CD14-positive monocyte (primary cell): ENCODE measurements around the gene KCNK3. TPM values are rescaled to one million over a fixed set of nuclear protein-coding genes. Genes with fewer than 3 reads are reported as not detected.

Source experiments
- DNase-seq, 3 donors: peaks; one replicate each; pipeline ENCODE4 v3.0.0-alpha.2; 2011 to 2022
- H2AFZ ChIP-seq: 2 replicates; pipeline ENCODE4 v1.6.0; 2012; ENCODE audit warnings: mild to moderate bottlenecking, low read depth, low read length, inconsistent platforms; ENCODE audit not compliant: insufficient read depth, poor library complexity, severe bottlenecking
- H3K27ac ChIP-seq, 2 donors: 1 replicate in 1 of 2; 2 replicates in 1 of 2; pipeline ENCODE4 v1.5.1; 2012 to 2013; ENCODE audit warnings: low read length in 2 of 2, control low read depth in 1 of 2, inconsistent platforms in 1 of 2, low read depth in 1 of 2, mild to moderate bottlenecking in 1 of 2
- H3K27me3 ChIP-seq, 2 donors: one replicate each; pipeline versions ENCODE4 v1.6.0 to v1.6.1; 2011 to 2013; ENCODE audit warnings: low read length in 2 of 2; ENCODE audit not compliant: control insufficient read depth in 2 of 2, insufficient read depth in 2 of 2
- H3K36me3 ChIP-seq, 2 donors: replicated peaks in 1 of 2; 1 replicate in 1 of 2; 2 replicates in 1 of 2; pipeline versions ENCODE4 v1.5.1 to v1.6.1; 2012 to 2013; ENCODE audit warnings: low read length in 2 of 2, control low read depth in 1 of 2, inconsistent platforms in 1 of 2, mild to moderate bottlenecking in 1 of 2; ENCODE audit not compliant: insufficient read depth in 2 of 2, control insufficient read depth in 1 of 2
- H3K4me1 ChIP-seq, 2 donors: 1 replicate in 1 of 2; 2 replicates in 1 of 2; pipeline versions ENCODE4 v1.5.1 to v1.6.1; 2012 to 2013; ENCODE audit warnings: low read length in 2 of 2, control low read depth in 1 of 2, inconsistent platforms in 1 of 2, mild to moderate bottlenecking in 1 of 2, moderate library complexity in 1 of 2; ENCODE audit not compliant: insufficient read depth in 2 of 2, control insufficient read depth in 1 of 2
- H3K4me2 ChIP-seq: replicated peaks from 2 replicates; pipeline ENCODE3; 2012; ENCODE audit warnings: low read length, moderate library complexity, mild to moderate bottlenecking; ENCODE audit not compliant: poor library complexity, severe bottlenecking; ENCODE audit errors: extremely low read depth
- H3K4me3 ChIP-seq, 3 experiments: fragments of 200-600 bp in 1 of 3; sonication (generic) in 1 of 3; replicated peaks in 1 of 3; 1 replicate in 2 of 3; 2 replicates in 1 of 3; pipeline ENCODE4 v1.5.1; 2011 to 2013; ENCODE audit warnings: low read length in 3 of 3, mild to moderate bottlenecking in 3 of 3, control low read depth in 2 of 3, low read depth in 2 of 3, inconsistent platforms in 1 of 3, moderate library complexity in 1 of 3
- H3K79me2 ChIP-seq: 2 replicates; pipeline ENCODE4 v1.6.0; 2012; ENCODE audit warnings: mild to moderate bottlenecking, control low read depth, inconsistent platforms, low read length, moderate library complexity; ENCODE audit not compliant: insufficient read depth
- H3K9ac ChIP-seq: 2 replicates; pipeline ENCODE4 v1.6.0; 2017; ENCODE audit warnings: low read length, mild to moderate bottlenecking; ENCODE audit not compliant: insufficient read depth, poor library complexity, severe bottlenecking
- H3K9me3 ChIP-seq, 2 donors: replicated peaks in 1 of 2; 1 replicate in 1 of 2; 2 replicates in 1 of 2; pipeline versions ENCODE4 v1.5.1 to v1.6.1; 2012 to 2013; ENCODE audit warnings: low read length in 2 of 2, control low read depth in 1 of 2; ENCODE audit not compliant: control insufficient read depth in 1 of 2, insufficient read depth in 1 of 2
- H4K20me1 ChIP-seq: 2 replicates; pipeline ENCODE4 v1.6.0; 2012; ENCODE audit warnings: mild to moderate bottlenecking, low read length, control low read depth, moderate library complexity; ENCODE audit not compliant: insufficient read depth
- H3K27ac Mint-ChIP-seq, 7 donors: one replicate each; pipeline ENCODE4 v1.8.0; 2020; ENCODE audit warnings: mild to moderate bottlenecking in 7 of 7, mixed read lengths in 7 of 7, moderate library complexity in 6 of 7, inconsistent platforms in 2 of 7
- H3K27me3 Mint-ChIP-seq, 3 donors: one replicate each; pipeline ENCODE4 v1.8.0; 2021 to 2022; ENCODE audit warnings: low read depth in 3 of 3, mild to moderate bottlenecking in 3 of 3, mixed read lengths in 3 of 3, moderate library complexity in 3 of 3, inconsistent platforms in 1 of 3
- H3K36me3 Mint-ChIP-seq, 2 donors: one replicate each; pipeline ENCODE4 v1.8.0; 2020; ENCODE audit warnings: mixed read lengths in 2 of 2, inconsistent platforms in 1 of 2, mild to moderate bottlenecking in 1 of 2
- H3K4me1 Mint-ChIP-seq: one replicate; pipeline ENCODE4 v1.8.0; 2020; ENCODE audit warnings: mild to moderate bottlenecking, mixed read lengths
- H3K4me3 Mint-ChIP-seq, 2 donors: one replicate each; pipeline ENCODE4 v1.8.0; 2020; ENCODE audit warnings: mild to moderate bottlenecking in 2 of 2, mixed read lengths in 2 of 2, moderate library complexity in 1 of 2
- H3K9me3 Mint-ChIP-seq, 7 donors: one replicate each; pipeline ENCODE4 v1.8.0; 2020 to 2022; ENCODE audit warnings: mixed read lengths in 7 of 7, mild to moderate bottlenecking in 6 of 7, moderate library complexity in 6 of 7, inconsistent platforms in 2 of 7
- WGBS: methylation state at CpG from one replicate; pipeline ENCODE4 v1.1.5; 2013; ENCODE audit warnings: missing lambda C conversion rate; ENCODE audit not compliant: insufficient coverage; 5-methylcytosine and 5-hydroxymethylcytosine counted together
- intact Hi-C, 2 donors: fragments of 100-400 bp; cut with micrococcal nuclease; formaldehyde crosslinking; loops; one replicate each; pipeline versions ENCODE4 v1.15.0 to v1.15.1; 2023
- polyA plus RNA-seq, 3 donors: library from polyadenylated mRNA; depleted of rRNA in 1 of 3; unstranded in 2 of 3; stranded (reverse) in 1 of 3; fragments of 300-500 nt in 2 of 3; fragments of >200 nt in 1 of 3; fragmentation: Illumina TruSeq in 2 of 3; gene quantifications; 1 replicate in 2 of 3; 2 replicates in 1 of 3; pipeline ENCODE4 v1.2.3, GENCODE V29; 2012 to 2021
- TF ChIP-seq, protein P1 (sequence below): fragments of 200-600 bp; IDR thresholded peaks from one replicate; pipeline ENCODE4 v1.8.0; 2022; ENCODE audit warnings: antibody characterized with exemption, mild to moderate bottlenecking

Gene KCNK3
- polyA plus RNA-seq, 3 donors, result not detected

DNA sequence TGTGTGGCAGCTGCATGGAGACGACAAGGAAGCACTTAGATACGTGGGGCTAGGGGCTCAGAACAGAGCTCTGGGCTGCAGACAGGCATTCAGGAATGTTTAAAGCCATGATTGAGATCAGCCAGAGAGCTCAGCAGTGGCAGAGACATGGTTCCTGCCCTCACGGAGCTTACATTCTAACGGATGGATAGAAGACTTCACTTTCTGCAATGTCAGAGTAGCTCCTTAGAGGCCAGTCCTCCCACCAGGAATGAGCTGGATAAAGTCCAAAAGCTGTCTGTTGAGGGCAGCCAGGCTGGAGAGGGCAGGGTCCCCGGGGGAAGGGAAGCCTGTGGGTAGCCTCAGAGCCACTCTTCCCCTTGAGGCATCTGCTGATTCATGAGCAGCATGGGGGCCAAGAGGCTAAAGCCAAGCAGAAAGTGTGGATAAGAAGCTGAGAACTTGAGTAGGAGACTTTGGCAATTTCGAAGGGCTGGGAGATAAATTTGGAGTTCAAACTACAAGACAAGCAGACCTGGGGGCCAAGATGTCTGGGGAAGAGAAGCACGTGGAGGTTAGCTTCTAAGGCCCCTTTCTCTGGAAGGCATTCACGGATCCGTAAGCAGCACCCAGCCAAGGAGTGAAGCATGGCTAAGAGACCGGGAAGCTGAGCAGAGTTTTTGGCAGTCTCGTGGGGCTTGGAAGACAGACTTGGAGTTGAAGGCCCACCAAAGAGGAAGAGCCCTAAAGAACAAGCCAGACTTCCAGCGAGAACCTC lies 41.6 kb upstream of the KCNK3 start:
- intact Hi-C loops, result no loop called here
- Histone ChIP-seq H3K4me3 (no peak overlapping the region), H3K27ac (no peak overlapping the region), H3K79me2 (no peaks in the 10 kb centered on the region), H3K36me3 (no peaks in the 10 kb centered on the region), H3K4me1 (no peaks in the 10 kb centered on the region), H4K20me1 (no peaks in the 10 kb centered on the region), H3K9me3 (no peaks in the 10 kb centered on the region), H3K4me2 (no peak overlapping the region), H2AFZ (no peak overlapping the region), H3K27me3 (no peaks in the 10 kb centered on the region), H3K9ac (no peak overlapping the region)
- no peak for DNase-seq
- H3K27me3 Mint-ChIP-seq, result peaks cover 7 to 10% (median 10%) of the 10 kb centered on the region in 3 donors
- TF ChIP-seq, protein P1, sequence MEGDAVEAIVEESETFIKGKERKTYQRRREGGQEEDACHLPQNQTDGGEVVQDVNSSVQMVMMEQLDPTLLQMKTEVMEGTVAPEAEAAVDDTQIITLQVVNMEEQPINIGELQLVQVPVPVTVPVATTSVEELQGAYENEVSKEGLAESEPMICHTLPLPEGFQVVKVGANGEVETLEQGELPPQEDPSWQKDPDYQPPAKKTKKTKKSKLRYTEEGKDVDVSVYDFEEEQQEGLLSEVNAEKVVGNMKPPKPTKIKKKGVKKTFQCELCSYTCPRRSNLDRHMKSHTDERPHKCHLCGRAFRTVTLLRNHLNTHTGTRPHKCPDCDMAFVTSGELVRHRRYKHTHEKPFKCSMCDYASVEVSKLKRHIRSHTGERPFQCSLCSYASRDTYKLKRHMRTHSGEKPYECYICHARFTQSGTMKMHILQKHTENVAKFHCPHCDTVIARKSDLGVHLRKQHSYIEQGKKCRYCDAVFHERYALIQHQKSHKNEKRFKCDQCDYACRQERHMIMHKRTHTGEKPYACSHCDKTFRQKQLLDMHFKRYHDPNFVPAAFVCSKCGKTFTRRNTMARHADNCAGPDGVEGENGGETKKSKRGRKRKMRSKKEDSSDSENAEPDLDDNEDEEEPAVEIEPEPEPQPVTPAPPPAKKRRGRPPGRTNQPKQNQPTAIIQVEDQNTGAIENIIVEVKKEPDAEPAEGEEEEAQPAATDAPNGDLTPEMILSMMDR, result no peak
- H3K27ac Mint-ChIP-seq, result no peak overlapping the region
- H3K4me1 Mint-ChIP-seq, result peaks cover 4% of the 10 kb centered on the region
- H3K9me3 Mint-ChIP-seq, result no peaks in the 10 kb centered on the region
- H3K4me3 Mint-ChIP-seq, result no peak overlapping the region
- WGBS, result 85% methylated on average over 11 of the region's 12 CpGs
- H3K36me3 Mint-ChIP-seq, result no peaks in the 10 kb centered on the region

DNA sequence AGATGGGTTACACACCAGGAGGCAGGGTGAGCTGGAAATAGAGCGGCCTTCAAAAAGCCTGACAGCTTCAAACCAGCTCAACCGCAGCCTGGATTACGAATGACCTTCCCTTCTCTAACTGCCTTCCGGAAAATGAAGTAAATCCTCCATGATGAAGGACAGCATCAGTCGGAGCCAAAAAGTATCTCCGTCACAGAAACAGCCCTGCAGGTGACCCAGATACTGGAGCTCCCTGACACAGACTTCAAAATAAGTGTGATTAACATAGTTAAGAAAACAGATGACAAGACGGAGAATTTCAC lies 41.1 kb upstream of the KCNK3 start:
- Mint-ChIP-seq H3K9me3 (no peaks in the 10 kb centered on the region), H3K27ac (no peak overlapping the region), H3K36me3 (no peaks in the 10 kb centered on the region), H3K4me1 (peaks cover 4% of the 10 kb centered on the region), H3K4me3 (no peak overlapping the region), H3K27me3 (peaks cover 5 to 9% (median 7%) of the 10 kb centered on the region in 3 donors)
- no peaks in the 10 kb centered on the region for H3K9me3 ChIP-seq
- no peak overlapping the region for H3K4me2 ChIP-seq
- H3K9ac ChIP-seq, result no peak overlapping the region
- no peaks in the 10 kb centered on the region for H3K79me2 ChIP-seq
- WGBS, result 100% methylated on average over 3 of the region's 7 CpGs
- no peak overlapping the region for H3K4me3 ChIP-seq
- H2AFZ ChIP-seq, result no peak overlapping the region
- intact Hi-C loops, result no loop called here
- no peak overlapping the region for H3K27ac ChIP-seq
- TF ChIP-seq, protein P1, result no peak
- no peak for DNase-seq
- H4K20me1 ChIP-seq, result no peaks in the 10 kb centered on the region
- H3K4me1 ChIP-seq, result no peaks in the 10 kb centered on the region
- no peaks in the 10 kb centered on the region for H3K36me3 ChIP-seq
- H3K27me3 ChIP-seq, result no peaks in the 10 kb centered on the region
